ENCODE results near the gene NDUFA12.

Gene NDUFA12

GRCh38 chr12:95003213-95003920 is at the start of gene NDUFA12:
NDUFA12 (minus strand) TSS chr12:95003697; CDS start chr12:95003680, 17 bp downstream.
- TF ChIP-seq CTCF (IDR thresholded peaks at IDR 0.05), result no peak

- TF ChIP-seq CTCF (IDR thresholded peaks at IDR 0.05), result no peak
Measured at GRCh38 chr12:95051241-95051640, 47.7 kb upstream of the NDUFA12 start.

- TF ChIP-seq CTCF (IDR thresholded peaks at IDR 0.05), result no peak
Measured at GRCh38 chr12:95037906-95038305, 34.4 kb upstream of the NDUFA12 start.

- TF ChIP-seq CTCF (IDR thresholded peaks at IDR 0.05), result no peak
Measured at GRCh38 chr12:95034750-95035149, 31.3 kb upstream of the NDUFA12 start.

GRCh38 chr12:95022477-95022876 is 19.0 kb upstream of the NDUFA12 start:
- TF ChIP-seq CTCF (IDR thresholded peaks at IDR 0.05), result no peak

GRCh38 chr12:95017482-95017881 is 14.0 kb upstream of the NDUFA12 start:
- TF ChIP-seq CTCF (IDR thresholded peaks at IDR 0.05), result no peak

- no peak for TF ChIP-seq CTCF (IDR thresholded peaks at IDR 0.05)
Measured at GRCh38 chr12:95016120-95016519, 12.6 kb upstream of the NDUFA12 start.

GRCh38 chr12:95014554-95014953 is 11.1 kb upstream of the NDUFA12 start:
- no peak for TF ChIP-seq CTCF (IDR thresholded peaks at IDR 0.05)

All from LNCAP (cell line).